ENCODE results near the gene EPHB1. TPM values are rescaled to one million over a fixed set of nuclear protein-coding genes. Genes with fewer than 3 reads are reported as not detected.
"Not testable (repeated sequence)": the region's sequence is repeated elsewhere in the genome, so short reads cannot be mapped to it uniquely, and the experiment has no call there.

Gene EPHB1
- total RNA-seq, 1 experiment from 2014 or later = 7.0 TPM

- POLR2A ChIA-PET; DNase-seq (ENCODE audit: low spot score); H3K27me3 Mint-ChIP-seq (ENCODE audit: low read depth); H3K4me3 Mint-ChIP-seq: not testable (repeated sequence)
- TF ChIP-seq NFE2L1 (CRISPR knock-in tag; IDR thresholded peaks at IDR 0.05) (peak; percentile 93), ETV6 (CRISPR knock-in tag; IDR thresholded peaks at IDR 0.05) (peak; percentile 12; the same call in 1 of the 2 replicates)
- Mint-ChIP-seq H3K27ac (peak overlapping the region; percentile 76), H3K36me3 (peaks cover 36% of the 10 kb centered on the region), H3K9me3 (peaks cover 62% of the 10 kb centered on the region), H3K4me1 (peaks cover 23% of the 10 kb centered on the region)
- CTCF ChIA-PET = interaction anchor here (1.4 kb wide), 1 partner anchor 273 kb away, joined by 3 read pairs; no protein-coding TSS in a partner anchor
- peak; percentile 59 for ATAC-seq
These were observed 272.0 kb downstream of the EPHB1 start for GRCh38 chr3:135066844-135067727.

- H3K27ac Mint-ChIP-seq = peak overlapping the region; percentile 76
- TF ChIP-seq IRF2 (CRISPR knock-in tag; IDR thresholded peaks at IDR 0.05; ENCODE audit: borderline replicate concordance, low read depth) = no peak
- TF ChIP-seq ERG (CRISPR knock-in tag; IDR thresholded peaks at IDR 0.05) = no peak
- no peak for TF ChIP-seq ATF2 (CRISPR knock-in tag; IDR thresholded peaks at IDR 0.05; ENCODE audit: borderline replicate concordance, low read depth)
- no peak for TF ChIP-seq GABPB1 (CRISPR knock-in tag; IDR thresholded peaks at IDR 0.05)
- TF ChIP-seq STAT6 (CRISPR knock-in tag; conservative IDR thresholded peaks at IDR 0.05; ENCODE audit: low read depth) = no peak
- no peak for TF ChIP-seq CDX4 (CRISPR knock-in tag; IDR thresholded peaks at IDR 0.05; ENCODE audit: borderline replicate concordance)
- TF ChIP-seq ZNF423 (CRISPR knock-in tag; IDR thresholded peaks at IDR 0.05) = no peak
- TF ChIP-seq USF2 (CRISPR knock-in tag; IDR thresholded peaks at IDR 0.05) = no peak
- TF ChIP-seq NR1H2 (CRISPR knock-in tag; IDR thresholded peaks at IDR 0.05) = no peak
- no peak for TF ChIP-seq TEAD4 (CRISPR knock-in tag; IDR thresholded peaks at IDR 0.05)
- TF ChIP-seq PRDM15 (CRISPR knock-in tag; IDR thresholded peaks at IDR 0.05) = no peak
- no peak for TF ChIP-seq ZNF138 (CRISPR knock-in tag; conservative IDR thresholded peaks at IDR 0.05)
- no peak for TF ChIP-seq NR2C2 (CRISPR knock-in tag; IDR thresholded peaks at IDR 0.05)
- H3K4me1 Mint-ChIP-seq = peaks cover 23% of the 10 kb centered on the region
- H3K36me3 Mint-ChIP-seq = peaks cover 28% of the 10 kb centered on the region
- H3K27me3 Mint-ChIP-seq (ENCODE audit: low read depth) = no peaks in the 10 kb centered on the region; the same call in 1 of the 2 replicates
- DNase-seq (ENCODE audit: low spot score) (no peak), ATAC-seq (no peak)
- H3K4me3 Mint-ChIP-seq = no peak overlapping the region
- H3K9me3 Mint-ChIP-seq = peaks cover 60% of the 10 kb centered on the region
- ChIA-PET CTCF (interaction anchor here (1.4 kb wide), 1 partner anchor 273 kb away, joined by 3 read pairs; no protein-coding TSS in a partner anchor), POLR2A (interaction anchor here (0.6 kb wide), 1 partner anchor 238 kb away, joined by 3 read pairs; no protein-coding TSS in a partner anchor)
These were observed 273.0 kb downstream of the EPHB1 start for GRCh38 chr3:135068011-135068410.
